ENCODE measurements around the gene SLC35F4.

DNA sequence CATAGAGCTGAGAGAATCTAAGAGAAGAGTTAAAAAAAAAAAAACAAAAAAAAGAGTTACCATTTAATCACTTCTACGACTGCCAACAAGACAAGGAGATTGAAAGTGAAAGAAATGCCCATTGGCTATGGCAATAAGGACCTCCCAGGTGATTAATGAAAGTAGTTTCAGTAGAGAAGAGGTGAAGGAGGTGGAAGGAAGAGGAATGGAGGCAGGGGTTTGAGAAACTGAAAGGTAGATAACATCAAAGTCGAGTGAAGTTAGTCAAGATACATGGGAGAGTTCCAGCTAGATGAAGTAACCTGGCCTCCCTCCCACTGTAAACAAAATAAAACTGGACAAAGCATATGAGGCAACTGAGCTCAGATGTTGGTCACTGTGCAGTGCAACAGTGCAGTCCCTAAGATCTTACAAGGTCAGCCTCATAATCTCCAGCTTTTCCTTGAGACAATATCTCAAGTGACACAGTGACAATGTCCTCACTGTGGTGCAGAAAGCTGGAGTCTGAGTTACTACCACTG, 254.3 kb downstream of the SLC35F4 start:
- TF ChIP-seq, protein P1, sequence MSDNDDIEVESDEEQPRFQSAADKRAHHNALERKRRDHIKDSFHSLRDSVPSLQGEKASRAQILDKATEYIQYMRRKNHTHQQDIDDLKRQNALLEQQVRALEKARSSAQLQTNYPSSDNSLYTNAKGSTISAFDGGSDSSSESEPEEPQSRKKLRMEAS (IDR thresholded peaks at IDR 0.05; ENCODE audit: low read depth, low read length) = no peak
- TF ChIP-seq, protein P2, sequence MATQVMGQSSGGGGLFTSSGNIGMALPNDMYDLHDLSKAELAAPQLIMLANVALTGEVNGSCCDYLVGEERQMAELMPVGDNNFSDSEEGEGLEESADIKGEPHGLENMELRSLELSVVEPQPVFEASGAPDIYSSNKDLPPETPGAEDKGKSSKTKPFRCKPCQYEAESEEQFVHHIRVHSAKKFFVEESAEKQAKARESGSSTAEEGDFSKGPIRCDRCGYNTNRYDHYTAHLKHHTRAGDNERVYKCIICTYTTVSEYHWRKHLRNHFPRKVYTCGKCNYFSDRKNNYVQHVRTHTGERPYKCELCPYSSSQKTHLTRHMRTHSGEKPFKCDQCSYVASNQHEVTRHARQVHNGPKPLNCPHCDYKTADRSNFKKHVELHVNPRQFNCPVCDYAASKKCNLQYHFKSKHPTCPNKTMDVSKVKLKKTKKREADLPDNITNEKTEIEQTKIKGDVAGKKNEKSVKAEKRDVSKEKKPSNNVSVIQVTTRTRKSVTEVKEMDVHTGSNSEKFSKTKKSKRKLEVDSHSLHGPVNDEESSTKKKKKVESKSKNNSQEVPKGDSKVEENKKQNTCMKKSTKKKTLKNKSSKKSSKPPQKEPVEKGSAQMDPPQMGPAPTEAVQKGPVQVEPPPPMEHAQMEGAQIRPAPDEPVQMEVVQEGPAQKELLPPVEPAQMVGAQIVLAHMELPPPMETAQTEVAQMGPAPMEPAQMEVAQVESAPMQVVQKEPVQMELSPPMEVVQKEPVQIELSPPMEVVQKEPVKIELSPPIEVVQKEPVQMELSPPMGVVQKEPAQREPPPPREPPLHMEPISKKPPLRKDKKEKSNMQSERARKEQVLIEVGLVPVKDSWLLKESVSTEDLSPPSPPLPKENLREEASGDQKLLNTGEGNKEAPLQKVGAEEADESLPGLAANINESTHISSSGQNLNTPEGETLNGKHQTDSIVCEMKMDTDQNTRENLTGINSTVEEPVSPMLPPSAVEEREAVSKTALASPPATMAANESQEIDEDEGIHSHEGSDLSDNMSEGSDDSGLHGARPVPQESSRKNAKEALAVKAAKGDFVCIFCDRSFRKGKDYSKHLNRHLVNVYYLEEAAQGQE (IDR thresholded peaks at IDR 0.05; ENCODE audit: low read depth, low read length) = no peak
